H9 (cell line): Measurements from ENCODE around the gene MRPS18A. TPM values are rescaled to one million over a fixed set of nuclear protein-coding genes. Genes with fewer than 3 reads are reported as not detected.

Experiments used
- DNase-seq: peaks from one replicate; pipeline ENCODE4 v3.0.0-alpha.2; 2017
- H2AFZ ChIP-seq: one replicate; pipeline ENCODE4 v1.6.1; 2013; ENCODE audit warnings: mild to moderate bottlenecking, low read length, control low read depth, moderate library complexity
- H2AK5ac ChIP-seq: 2 replicates; pipeline ENCODE4 v1.6.1; 2013; ENCODE audit warnings: low read length, control low read depth, mixed read lengths; ENCODE audit not compliant: insufficient read length
- H2BK120ac ChIP-seq: one replicate; pipeline ENCODE4 v1.6.1; 2013; ENCODE audit warnings: low read depth, mild to moderate bottlenecking, low read length, control low read depth, inconsistent platforms; ENCODE audit not compliant: poor library complexity, severe bottlenecking
- H2BK12ac ChIP-seq: 2 replicates; pipeline ENCODE4 v1.6.1; 2013; ENCODE audit warnings: low read length, control low read depth, mixed read lengths, low read depth; ENCODE audit not compliant: insufficient read length
- H2BK15ac ChIP-seq: 2 replicates; pipeline ENCODE4 v1.6.1; 2013; ENCODE audit warnings: low read depth, low read length, control low read depth
- H2BK20ac ChIP-seq: one replicate; pipeline ENCODE4 v1.6.1; 2013; ENCODE audit warnings: low read depth, mild to moderate bottlenecking, low read length, control low read depth, inconsistent platforms; ENCODE audit not compliant: poor library complexity, severe bottlenecking
- H2BK5ac ChIP-seq: 2 replicates; pipeline ENCODE4 v1.6.1; 2013; ENCODE audit warnings: low read length, control low read depth, mixed read lengths; ENCODE audit not compliant: insufficient read length
- H3K14ac ChIP-seq: 2 replicates; pipeline ENCODE4 v1.6.1; 2013; ENCODE audit warnings: low read length, control low read depth; ENCODE audit not compliant: insufficient read depth
- H3K18ac ChIP-seq: 2 replicates; pipeline ENCODE4 v1.6.1; 2013; ENCODE audit warnings: low read depth, mild to moderate bottlenecking, mixed read lengths, low read length, control low read depth; ENCODE audit not compliant: insufficient read length
- H3K23ac ChIP-seq: 2 replicates; pipeline ENCODE4 v1.6.1; 2013; ENCODE audit warnings: low read length, control low read depth, mixed read lengths, low read depth; ENCODE audit not compliant: insufficient read length
- H3K23me2 ChIP-seq: 2 replicates; pipeline ENCODE4 v1.6.1; 2013; ENCODE audit warnings: low read depth, mild to moderate bottlenecking, mixed read lengths, low read length, control low read depth; ENCODE audit not compliant: insufficient read length, poor library complexity, severe bottlenecking
- H3K27ac ChIP-seq: 2 replicates; pipeline ENCODE4 v1.5.1; 2013; ENCODE audit warnings: low read length, control low read depth, mixed read lengths, low read depth; ENCODE audit not compliant: insufficient read length
- H3K27me3 ChIP-seq: 2 replicates; pipeline ENCODE4 v1.6.1; 2013; ENCODE audit warnings: low read length, control low read depth, inconsistent platforms; ENCODE audit not compliant: insufficient read depth
- H3K4ac ChIP-seq: 2 replicates; pipeline ENCODE4 v1.6.1; 2013; ENCODE audit warnings: low read depth, mild to moderate bottlenecking, control low read depth, inconsistent platforms, low read length, moderate library complexity
- H3K4me1 ChIP-seq: 2 replicates; pipeline ENCODE4 v1.6.1; 2013; ENCODE audit warnings: low read length, control low read depth, inconsistent platforms; ENCODE audit not compliant: insufficient read depth
- H3K4me2 ChIP-seq: 2 replicates; pipeline ENCODE4 v1.6.1; 2013; ENCODE audit warnings: low read length, control low read depth, mixed read lengths; ENCODE audit not compliant: insufficient read length, insufficient read depth
- H3K56ac ChIP-seq: 2 replicates; pipeline ENCODE4 v1.6.1; 2013; ENCODE audit warnings: low read depth, mild to moderate bottlenecking, mixed read lengths, low read length, control low read depth; ENCODE audit not compliant: insufficient read length
- H3K79me1 ChIP-seq: 2 replicates; pipeline ENCODE4 v1.6.1; 2013; ENCODE audit warnings: low read depth, mild to moderate bottlenecking, moderate library complexity, low read length, control low read depth, inconsistent platforms; ENCODE audit not compliant: insufficient read depth, poor library complexity, severe bottlenecking
- H3K79me2 ChIP-seq: 2 replicates; pipeline ENCODE4 v1.6.1; 2013; ENCODE audit warnings: low read length, control low read depth, inconsistent platforms; ENCODE audit not compliant: insufficient read depth
- H3K9ac ChIP-seq: 2 replicates; pipeline ENCODE4 v1.6.1; 2013; ENCODE audit warnings: low read length, control low read depth, mixed read lengths; ENCODE audit not compliant: insufficient read length; ENCODE audit errors: extremely low read depth
- H3K9me3 ChIP-seq: one replicate; pipeline ENCODE4 v1.6.1; 2013; ENCODE audit warnings: low read depth, low read length, inconsistent platforms; ENCODE audit not compliant: control insufficient read depth
- H3T11ph ChIP-seq: one replicate; pipeline ENCODE4 v1.6.1; 2013; ENCODE audit warnings: mild to moderate bottlenecking, low read length, control low read depth, inconsistent platforms
- H4K20me1 ChIP-seq: one replicate; pipeline ENCODE4 v1.6.1; 2013; ENCODE audit not compliant: control insufficient read depth, insufficient read length, insufficient read depth
- H4K5ac ChIP-seq: 2 replicates; pipeline ENCODE4 v1.6.1; 2013; ENCODE audit warnings: low read depth, mild to moderate bottlenecking, mixed read lengths, low read length, control low read depth; ENCODE audit not compliant: insufficient read length
- H4K8ac ChIP-seq: replicated peaks from 2 replicates; pipeline ENCODE4 v1.6.1; 2013; ENCODE audit warnings: low read length, control low read depth, mixed read lengths, low read depth; ENCODE audit not compliant: insufficient read length
- H4K91ac ChIP-seq: 2 replicates; pipeline ENCODE4 v1.6.1; 2013; ENCODE audit warnings: low read depth, mild to moderate bottlenecking, moderate library complexity, mixed read lengths, low read length, control low read depth; ENCODE audit not compliant: insufficient read length
- H3K27ac Mint-ChIP-seq, 3 experiments: 2 replicates in 2 of 3; 3 replicates in 1 of 3; pipeline ENCODE4 v1.8.0; 2020 to 2021; ENCODE audit warnings: mixed read lengths in 3 of 3, mild to moderate bottlenecking in 1 of 3, moderate library complexity in 1 of 3
- H3K27me3 Mint-ChIP-seq: 2 replicates; pipeline ENCODE4 v1.8.0; 2021; ENCODE audit warnings: low read depth, mild to moderate bottlenecking, moderate library complexity, mixed read lengths
- H3K36me3 Mint-ChIP-seq, 3 experiments: 2 replicates in 2 of 3; 3 replicates in 1 of 3; pipeline ENCODE4 v1.8.0; 2020 to 2021; ENCODE audit warnings: low read depth in 3 of 3, mixed read lengths in 3 of 3; ENCODE audit not compliant: insufficient read depth in 1 of 3
- H3K4me1 Mint-ChIP-seq, 2 experiments: 2 replicates each; pipeline ENCODE4 v1.8.0; 2020; ENCODE audit warnings: mixed read lengths in 2 of 2
- H3K4me3 Mint-ChIP-seq, 2 experiments: 2 replicates in 1 of 2; 3 replicates in 1 of 2; pipeline ENCODE4 v1.8.0; 2020 to 2021; ENCODE audit warnings: mild to moderate bottlenecking in 2 of 2, mixed read lengths in 2 of 2, moderate library complexity in 1 of 2
- H3K9me3 Mint-ChIP-seq, 2 experiments: 2 replicates in 1 of 2; 3 replicates in 1 of 2; pipeline ENCODE4 v1.8.0; 2020; ENCODE audit warnings: mild to moderate bottlenecking in 2 of 2, mixed read lengths in 2 of 2, moderate library complexity in 1 of 2
- WGBS: extraction: QIAGEN DNeasy Blood & Tissue Kit; methylation state at CpG from one replicate; pipeline ENCODE4 v1.1.7; 2013; ENCODE audit warnings: missing lambda C conversion rate, low lambda C conversion rate, mixed read lengths; ENCODE audit not compliant: insufficient read length; ENCODE audit errors: extremely low coverage; 5-methylcytosine and 5-hydroxymethylcytosine counted together
- total RNA-seq: library from RNA; stranded (reverse); gene quantifications from 2 replicates; pipeline ENCODE4 v1.2.1, GENCODE V29; 2021
- TF ChIP-seq, protein P1 (sequence below): fragments of 200-600 bp; sonication (generic); conservative IDR thresholded peaks from 3 replicates; pipeline ENCODE4 v1.8.0; 2021; ENCODE audit warnings: antibody characterized with exemption, mild to moderate bottlenecking

Gene MRPS18A
- total RNA-seq, 1 experiment from 2014 or later, result 65.1 TPM

- no peak overlapping the region for H3K27ac Mint-ChIP-seq
- Histone ChIP-seq H3K56ac (no peak overlapping the region), H2BK20ac (no peak overlapping the region), H4K8ac (no peak overlapping the region), H2BK120ac (no peak overlapping the region), H2BK15ac (no peak overlapping the region), H3K9ac (no peak overlapping the region), H2BK12ac (no peak overlapping the region), H3K23ac (no peak overlapping the region), H3K4me2 (no peak overlapping the region), H3K4ac (no peak overlapping the region), H3K18ac (no peak overlapping the region), H4K91ac (no peak overlapping the region), H3T11ph (no peak overlapping the region), H3K79me1 (no peaks in the 10 kb centered on the region), H3K79me2 (no peaks in the 10 kb centered on the region), H3K27me3 (no peaks in the 10 kb centered on the region), H2BK5ac (no peak overlapping the region), H4K20me1 (no peaks in the 10 kb centered on the region), H3K9me3 (no peaks in the 10 kb centered on the region), H4K5ac (no peak overlapping the region), H2AK5ac (no peak overlapping the region), H3K23me2 (no peaks in the 10 kb centered on the region), H3K27ac (no peak overlapping the region), H3K4me1 (peaks cover 7% of the 10 kb centered on the region; the same call in 1 of the 2 replicates), H3K14ac (no peak overlapping the region), H2AFZ (no peak overlapping the region)
- no peak for DNase-seq
- no CpG with 5 or more reads among the region's 1 CpG for WGBS
- H3K36me3 Mint-ChIP-seq, result no peaks in the 10 kb centered on the region
- peaks cover 5% of the 10 kb centered on the region for H3K27me3 Mint-ChIP-seq
- TF ChIP-seq, protein P1, sequence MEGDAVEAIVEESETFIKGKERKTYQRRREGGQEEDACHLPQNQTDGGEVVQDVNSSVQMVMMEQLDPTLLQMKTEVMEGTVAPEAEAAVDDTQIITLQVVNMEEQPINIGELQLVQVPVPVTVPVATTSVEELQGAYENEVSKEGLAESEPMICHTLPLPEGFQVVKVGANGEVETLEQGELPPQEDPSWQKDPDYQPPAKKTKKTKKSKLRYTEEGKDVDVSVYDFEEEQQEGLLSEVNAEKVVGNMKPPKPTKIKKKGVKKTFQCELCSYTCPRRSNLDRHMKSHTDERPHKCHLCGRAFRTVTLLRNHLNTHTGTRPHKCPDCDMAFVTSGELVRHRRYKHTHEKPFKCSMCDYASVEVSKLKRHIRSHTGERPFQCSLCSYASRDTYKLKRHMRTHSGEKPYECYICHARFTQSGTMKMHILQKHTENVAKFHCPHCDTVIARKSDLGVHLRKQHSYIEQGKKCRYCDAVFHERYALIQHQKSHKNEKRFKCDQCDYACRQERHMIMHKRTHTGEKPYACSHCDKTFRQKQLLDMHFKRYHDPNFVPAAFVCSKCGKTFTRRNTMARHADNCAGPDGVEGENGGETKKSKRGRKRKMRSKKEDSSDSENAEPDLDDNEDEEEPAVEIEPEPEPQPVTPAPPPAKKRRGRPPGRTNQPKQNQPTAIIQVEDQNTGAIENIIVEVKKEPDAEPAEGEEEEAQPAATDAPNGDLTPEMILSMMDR, result no peak
- H3K9me3 Mint-ChIP-seq, result no peaks in the 10 kb centered on the region
- peaks cover 55 to 66% of the 10 kb centered on the region in 2 experiments for H3K4me1 Mint-ChIP-seq
- H3K4me3 Mint-ChIP-seq, result no peak overlapping the region; a peak in 1 of 5 replicates
These were observed 20.2 kb upstream of the MRPS18A start for GRCh38 chr6:43707767-43708166.
